ENCODE measurements around the gene CMIP. TPM values are rescaled to one million over a fixed set of nuclear protein-coding genes. Genes with fewer than 3 reads are reported as not detected.

The CMIP gene
- total RNA-seq, 3 donors from 2014 or later: 73.3 to 127 (median 79.8) TPM

- peak; percentile 66 for ATAC-seq
- Histone ChIP-seq H3K9me3 (no peaks in the 10 kb centered on the region), H3K36me3 (ENCODE audit: low read depth) (no peaks in the 10 kb centered on the region), H3K4me1 (ENCODE audit: low read depth) (peaks cover 50% of the 10 kb centered on the region), H3K4me3 (no peak overlapping the region)
- DNase-seq: peak in 2 of 3 donors; percentile 57 to 82
- intact Hi-C loops (cut with DNase I, micrococcal nuclease): no loop called here
- TF ChIP-seq CTCF (IDR thresholded peaks at IDR 0.05): no peak
These were observed 36.7 kb downstream of the CMIP start for GRCh38 chr16:81481207-81481821.

- no peak for DNase-seq
- no peak overlapping the region for H3K4me3 ChIP-seq
- no peaks in the 10 kb centered on the region for H3K36me3 ChIP-seq (ENCODE audit: low read depth)
- intact Hi-C loops (cut with DNase I, micrococcal nuclease): no loop called here
- ATAC-seq: no peak
- no peaks in the 10 kb centered on the region for H3K9me3 ChIP-seq
- peaks cover 49% of the 10 kb centered on the region for H3K4me1 ChIP-seq (ENCODE audit: low read depth)
- no peak for TF ChIP-seq CTCF (IDR thresholded peaks at IDR 0.05)
These were observed 37.9 kb downstream of the CMIP start for GRCh38 chr16:81482329-81483063.

GRCh38 chr16:81483064-81483969, 38.7 kb downstream of the CMIP start:
- H3K36me3 ChIP-seq (ENCODE audit: low read depth): no peaks in the 10 kb centered on the region
- ATAC-seq (peak; percentile 11), DNase-seq (peak in 1 of 3 donors; percentile 24)
- no peaks in the 10 kb centered on the region for H3K9me3 ChIP-seq
- H3K4me3 ChIP-seq: no peak overlapping the region
- TF ChIP-seq CTCF (IDR thresholded peaks at IDR 0.05): no peak
- H3K4me1 ChIP-seq (ENCODE audit: low read depth): peaks cover 43% of the 10 kb centered on the region
- intact Hi-C loops (cut with DNase I, micrococcal nuclease): no loop called here

- H3K4me3 ChIP-seq: no peak overlapping the region
- H3K4me1 ChIP-seq (ENCODE audit: low read depth): peaks cover 38% of the 10 kb centered on the region
- no peak for ATAC-seq
- no peak for TF ChIP-seq CTCF (IDR thresholded peaks at IDR 0.05)
- H3K9me3 ChIP-seq: no peaks in the 10 kb centered on the region
- no peaks in the 10 kb centered on the region for H3K36me3 ChIP-seq (ENCODE audit: low read depth)
- intact Hi-C loops (cut with DNase I, micrococcal nuclease): no loop called here
- no peak for DNase-seq
These were observed 39.5 kb downstream of the CMIP start for GRCh38 chr16:81483970-81484595.

GRCh38 chr16:81484908-81485624, 40.5 kb downstream of the CMIP start:
- no peak for TF ChIP-seq CTCF (IDR thresholded peaks at IDR 0.05)
- H3K36me3 ChIP-seq (ENCODE audit: low read depth): no peaks in the 10 kb centered on the region
- H3K9me3 ChIP-seq: no peaks in the 10 kb centered on the region
- no peak overlapping the region for H3K4me3 ChIP-seq
- ATAC-seq (peak; percentile 36), DNase-seq (no peak)
- intact Hi-C loops (cut with DNase I, micrococcal nuclease): no loop called here
- peaks cover 31% of the 10 kb centered on the region for H3K4me1 ChIP-seq (ENCODE audit: low read depth)

Measured in mucosa of descending colon (tissue), 3 donors.